Adrenal gland (tissue), 12 donors: ENCODE measurements around the gene TMEM117. TPM values are rescaled to one million over a fixed set of nuclear protein-coding genes. Genes with fewer than 3 reads are reported as not detected.

Experiments
- DNase-seq, 7 donors: peaks; one replicate each; pipeline ENCODE4 v3.0.0-alpha.2; 2019 to 2020
- H3K27ac ChIP-seq, 5 donors: fragments of 200-600 bp; sonication (generic) in 4 of 5; 1 replicate in 3 of 5; 2 replicates in 2 of 5; pipeline versions ENCODE4 v1.5.1 to v1.8.0; 2016 to 2020; ENCODE audit warnings: mild to moderate bottlenecking in 1 of 5
- H3K27me3 ChIP-seq: fragments of 200-600 bp; 2 replicates; pipeline ENCODE4 v1.8.0; 2021
- H3K36me3 ChIP-seq, 2 donors: fragments of 200-600 bp; replicated peaks in 1 of 2; 1 replicate in 1 of 2; 2 replicates in 1 of 2; pipeline versions ENCODE4 v1.5.1 to v1.8.0; 2018 to 2022
- H3K4me1 ChIP-seq, 2 donors: fragments of 200-600 bp; replicated peaks in 1 of 2; 1 replicate in 1 of 2; 2 replicates in 1 of 2; pipeline versions ENCODE4 v1.5.1 to v1.8.0; 2018 to 2021
- H3K4me3 ChIP-seq, 4 donors: fragments of 200-600 bp; sonication (generic) in 3 of 4; one replicate each; pipeline ENCODE4 v1.5.1; 2016 to 2018
- H3K9me3 ChIP-seq, 3 donors: fragments of 200-600 bp; sonication (generic) in 1 of 3; replicated peaks in 1 of 3; 1 replicate in 2 of 3; 2 replicates in 1 of 3; pipeline versions ENCODE4 v1.5.1 to v1.8.0; 2016 to 2021
- CTCF ChIP-seq, 6 experiments: fragments of 450-650 bp in 4 of 6; fragments of 200-600 bp in 2 of 6; sonication (generic) in 1 of 6; IDR thresholded peaks; 1 replicate in 5 of 6; 2 replicates in 1 of 6; pipeline versions ENCODE4 v1.5.1 to v1.8.0; 2016 to 2021; ENCODE audit warnings: antibody characterized with exemption in 6 of 6, mild to moderate bottlenecking in 2 of 6, moderate library complexity in 1 of 6
- POLR2A ChIP-seq, 2 donors: fragments of 450-650 bp; IDR thresholded peaks; one replicate each; pipeline ENCODE4 v1.6.1; 2017; ENCODE audit warnings: antibody characterized with exemption in 2 of 2, mild to moderate bottlenecking in 2 of 2, moderate library complexity in 1 of 2
- WGBS, 4 donors: extraction: QIAGEN DNeasy Blood & Tissue Kit in 2 of 4; methylation state at CpG; one replicate each; pipeline versions ENCODE4 v1.1.5 to v1.1.7; 2013 to 2017; 5-methylcytosine and 5-hydroxymethylcytosine counted together
- intact Hi-C, 2 donors: fragments of 100-400 bp; cut with DNase I; formaldehyde crosslinking; loops; one replicate each; pipeline versions ENCODE4 v1.14.1 to v1.15.0; 2022 to 2023
- polyA plus RNA-seq, 3 donors: library from polyadenylated mRNA; stranded (reverse); fragments of 200-250 nt in 2 of 3; fragments of 350-450 nt in 1 of 3; fragmentation: Illumina TruSeq in 1 of 3; extraction: RNeasy Lipid Tissue Mini Kit (QIAGEN cat#74804) in 1 of 3; gene quantifications; one replicate each; pipeline ENCODE4 v1.2.3, GENCODE V29; 2013 to 2014
- total RNA-seq, 9 donors: library from RNA; depleted of rRNA in 4 of 9; stranded (reverse); fragments of >200 nt in 4 of 9; fragments of 120-200 nt in 1 of 9; fragmentation: NEBNext Ultra II Directional in 1 of 9; extraction: Animal tissue kit (Norgen Biotek cat#: 25700) in 1 of 9; gene quantifications; one replicate each; pipeline versions ENCODE4 v1.1.0 to v1.2.4, GENCODE V29; 2013 to 2023
- donor health status: healthy with polysubstance abuse.
- donor health status: Bipolar disorder and iron deficiency.
- donor health status: DM: yes; HTN: yes; CAD: no.
- donor health status: DM: no; HTN: no; CAD: no.
- donor health status: DM: no; HTN: no; CAD: no.
- donor health status: DM: yes; HTN: yes; CAD: no.

Gene TMEM117
- total and polyA plus RNA-seq, 12 donors, result 1.9 to 38.5 (median 6.7) TPM

- TF ChIP-seq CTCF (IDR thresholded peaks at IDR 0.05) (no peak), POLR2A (IDR thresholded peaks at IDR 0.05) (no peak)
These were observed 167.8 kb downstream of the TMEM117 start for GRCh38 chr12:44003721-44004120.

GRCh38 chr12:44015333-44015941 lies 179.6 kb downstream of the TMEM117 start:
- DNase-seq, result no peak
- intact Hi-C loops, result loop anchor here in 1 of 2 donors (5.0 to 10.0 kb wide), 2 partner anchors 329 to 912 kb away; no protein-coding TSS in a partner anchor
- no peaks in the 10 kb centered on the region for H3K4me1 ChIP-seq

More at GRCh38 chr12:44003721-44004120, 167.8 kb downstream of the TMEM117 start:
- H3K36me3 ChIP-seq, result no peaks in the 10 kb centered on the region
- DNase-seq, result no peak
- no peaks in the 10 kb centered on the region for H3K9me3 ChIP-seq
- no peaks in the 10 kb centered on the region for H3K4me1 ChIP-seq
- H3K27ac ChIP-seq, result no peak overlapping the region
- intact Hi-C loops, result no loop called here
- H3K4me3 ChIP-seq, result no peak overlapping the region
- no peaks in the 10 kb centered on the region for H3K27me3 ChIP-seq

GRCh38 chr12:44017216-44017615 lies 181.3 kb downstream of the TMEM117 start:
- TF ChIP-seq POLR2A (IDR thresholded peaks at IDR 0.05) (no peak), CTCF (IDR thresholded peaks at IDR 0.05) (no peak)
- Histone ChIP-seq H3K4me1 (no peaks in the 10 kb centered on the region), H3K4me3 (no peak overlapping the region), H3K9me3 (peaks cover 0 to 5% (median 0%) of the 10 kb centered on the region in 3 donors), H3K36me3 (no peaks in the 10 kb centered on the region), H3K27me3 (no peaks in the 10 kb centered on the region), H3K27ac (no peak overlapping the region)
- no peak for DNase-seq
- intact Hi-C loops, result loop anchor here in 1 of 2 donors (5.0 to 10.0 kb wide), 2 partner anchors 328 to 910 kb away; no protein-coding TSS in a partner anchor

More at GRCh38 chr12:44015333-44015941, 179.6 kb downstream of the TMEM117 start:
- no peaks in the 10 kb centered on the region for H3K27me3 ChIP-seq
- 0 to 2% (median 1%) methylated on average over 3 of the region's 3 CpGs for WGBS, 4 donors
- no peak overlapping the region for H3K4me3 ChIP-seq
- no peak overlapping the region for H3K27ac ChIP-seq
- H3K36me3 ChIP-seq, result no peaks in the 10 kb centered on the region
- TF ChIP-seq POLR2A (IDR thresholded peaks at IDR 0.05) (no peak), CTCF (IDR thresholded peaks at IDR 0.05) (peak; percentile 24 to 71 (median 52))
- peaks cover 0 to 5% (median 0%) of the 10 kb centered on the region in 3 donors for H3K9me3 ChIP-seq

GRCh38 chr12:44019118-44019517 lies 183.2 kb downstream of the TMEM117 start:
- intact Hi-C loops, result loop anchor here in 1 of 2 donors (5.0 to 10.0 kb wide), 2 partner anchors 326 to 908 kb away; no protein-coding TSS in a partner anchor
- TF ChIP-seq CTCF (IDR thresholded peaks at IDR 0.05), result no peak
- no peak for TF ChIP-seq POLR2A (IDR thresholded peaks at IDR 0.05)
- Histone ChIP-seq H3K27me3 (no peaks in the 10 kb centered on the region), H3K36me3 (no peaks in the 10 kb centered on the region), H3K27ac (no peak overlapping the region), H3K4me3 (no peak overlapping the region), H3K4me1 (no peaks in the 10 kb centered on the region), H3K9me3 (peaks cover 0 to 5% (median 0%) of the 10 kb centered on the region in 3 donors)
- DNase-seq, result no peak
- 70 to 94% (median 88%) methylated on average over 2 of the region's 2 CpGs for WGBS, 4 donors
